GM18508 (cell line): Measurements from ENCODE around the gene CHCHD4.

ENCODE experiments used
- ATAC-seq: cut with Tn5 transposase; IDR thresholded peaks from one replicate; pipeline ENCODE4 v1.9.1; 2021; ENCODE audit warnings: moderate number of reproducible peaks; ENCODE audit not compliant: insufficient read depth, unreplicated experiment

Gene CHCHD4

DNA sequence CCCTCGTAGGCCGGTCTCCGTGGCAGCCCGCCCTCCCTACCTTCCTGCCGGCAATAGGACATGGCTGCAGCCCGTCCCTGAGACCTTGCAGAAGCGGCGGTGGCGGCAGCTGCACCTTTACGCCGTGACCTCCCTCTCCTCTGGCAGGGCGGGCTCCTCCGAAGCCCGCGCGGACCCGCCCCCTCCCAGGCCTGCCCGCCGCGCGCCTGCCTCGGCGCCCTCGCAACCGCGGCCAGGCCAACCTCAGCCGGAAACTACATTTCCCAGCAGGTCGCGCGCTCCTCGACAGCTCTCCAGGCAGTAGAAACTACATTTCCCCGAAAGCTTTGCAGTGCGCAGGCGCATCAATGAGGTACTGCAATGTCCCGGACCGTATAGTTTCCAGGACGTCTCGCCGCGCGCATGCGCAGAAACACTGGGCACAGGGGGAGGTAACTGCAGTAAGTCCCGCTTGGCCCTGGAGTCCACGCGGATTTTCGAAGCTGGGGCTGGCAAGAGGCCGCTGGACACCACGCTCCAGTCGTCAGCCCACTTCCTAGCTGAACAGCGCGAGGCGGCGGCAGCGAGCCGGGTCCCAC, at the start of gene CHCHD4, which contains the start of gene TMEM43:
TSS of gene CHCHD4 (minus strand) at position 256 of the 578 bp plus-strand sequence. CDS start at position 62, 194 bp downstream.
TSS of gene TMEM43 (plus strand) at position 438 of the 578 bp plus-strand sequence. CDS start 142 bp downstream, outside the sequence.
- peak; percentile 85 for ATAC-seq

DNA sequence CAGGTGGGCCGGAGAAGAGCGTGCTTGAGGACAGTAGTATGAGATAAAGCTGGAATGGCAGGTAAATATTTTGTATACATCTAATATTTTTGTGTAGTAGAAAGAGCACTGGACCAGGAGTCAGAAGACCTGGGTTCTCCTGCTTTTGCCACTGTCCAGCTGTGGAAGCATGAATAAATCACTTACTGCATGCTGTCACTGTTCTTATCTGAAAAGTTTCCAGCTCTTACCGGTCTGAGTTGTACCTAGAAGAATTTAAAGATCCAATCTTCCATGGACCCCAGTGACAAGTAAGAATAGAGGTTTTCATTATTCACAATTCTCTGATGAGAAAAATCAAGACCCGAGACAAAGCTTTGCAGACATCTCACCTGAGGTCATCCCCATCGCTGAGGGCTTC, 47.8 kb upstream of the CHCHD4 start:
- no peak for ATAC-seq

DNA sequence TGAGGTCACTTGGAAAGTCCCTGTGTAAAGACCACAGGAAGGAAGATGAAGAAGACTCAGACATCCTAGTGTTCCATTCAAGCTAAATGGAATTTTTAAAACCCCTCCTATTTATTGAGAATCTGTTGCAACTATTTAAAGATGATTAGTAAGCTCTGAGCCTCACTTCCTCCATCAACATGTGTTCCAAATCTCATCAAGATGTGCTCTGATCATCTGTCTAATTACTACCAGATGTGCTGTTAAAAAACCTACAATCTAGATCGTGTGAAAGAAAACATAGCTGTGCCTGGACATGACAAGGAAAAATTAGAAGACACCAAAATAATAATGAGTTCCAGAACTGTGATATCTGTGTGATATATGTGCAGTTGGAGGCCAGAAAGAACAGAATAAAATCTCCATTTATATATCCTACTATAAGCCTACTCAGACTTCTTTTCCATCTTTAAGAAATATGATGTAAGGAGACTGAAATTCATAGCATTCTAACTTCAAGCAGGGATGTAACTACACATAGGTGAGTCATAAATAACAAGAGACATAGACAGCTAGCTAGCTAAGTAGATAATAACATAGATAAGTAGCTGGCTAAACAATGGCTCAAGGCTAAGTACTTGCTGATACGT, 46.0 kb upstream of the CHCHD4 start:
- no peak for ATAC-seq

DNA sequence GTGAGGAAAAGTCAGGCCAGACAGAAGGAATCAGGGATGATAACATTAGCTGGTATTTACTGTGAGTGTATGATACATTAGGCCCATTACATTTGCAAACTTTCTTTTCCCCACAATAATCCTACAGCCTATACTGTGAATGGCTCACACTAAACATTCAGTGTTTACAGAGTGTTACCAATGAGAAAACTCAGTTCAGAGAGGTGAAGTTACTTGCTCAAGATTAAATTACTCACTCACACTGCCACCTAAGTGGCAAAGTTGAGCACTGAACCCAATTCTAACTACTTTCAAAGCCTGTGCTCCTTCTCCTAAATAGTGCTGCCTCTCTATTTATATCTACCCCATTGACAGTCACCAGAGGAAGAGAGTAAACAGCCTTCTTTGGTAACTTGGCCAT, 45.2 kb upstream of the CHCHD4 start:
- no peak for ATAC-seq

DNA sequence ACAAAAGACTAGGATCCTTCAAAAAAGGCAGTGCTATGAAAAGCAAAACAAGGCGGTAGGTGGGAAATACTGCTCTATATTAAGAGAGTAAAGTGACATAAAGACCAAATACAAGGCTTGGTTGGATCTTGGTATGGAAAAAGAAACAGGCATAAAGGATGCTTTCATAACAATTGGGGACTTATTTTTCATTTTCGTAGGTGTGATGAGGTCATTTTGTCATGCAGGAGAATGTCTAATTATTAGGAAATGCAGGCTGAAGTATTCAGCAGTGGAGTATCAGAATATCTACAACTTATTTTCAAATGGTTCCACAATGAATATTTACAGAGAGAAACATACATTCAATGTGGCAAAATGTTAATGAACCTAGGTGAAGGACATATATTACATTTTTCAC, 44.8 kb upstream of the CHCHD4 start:
- ATAC-seq: no peak

DNA sequence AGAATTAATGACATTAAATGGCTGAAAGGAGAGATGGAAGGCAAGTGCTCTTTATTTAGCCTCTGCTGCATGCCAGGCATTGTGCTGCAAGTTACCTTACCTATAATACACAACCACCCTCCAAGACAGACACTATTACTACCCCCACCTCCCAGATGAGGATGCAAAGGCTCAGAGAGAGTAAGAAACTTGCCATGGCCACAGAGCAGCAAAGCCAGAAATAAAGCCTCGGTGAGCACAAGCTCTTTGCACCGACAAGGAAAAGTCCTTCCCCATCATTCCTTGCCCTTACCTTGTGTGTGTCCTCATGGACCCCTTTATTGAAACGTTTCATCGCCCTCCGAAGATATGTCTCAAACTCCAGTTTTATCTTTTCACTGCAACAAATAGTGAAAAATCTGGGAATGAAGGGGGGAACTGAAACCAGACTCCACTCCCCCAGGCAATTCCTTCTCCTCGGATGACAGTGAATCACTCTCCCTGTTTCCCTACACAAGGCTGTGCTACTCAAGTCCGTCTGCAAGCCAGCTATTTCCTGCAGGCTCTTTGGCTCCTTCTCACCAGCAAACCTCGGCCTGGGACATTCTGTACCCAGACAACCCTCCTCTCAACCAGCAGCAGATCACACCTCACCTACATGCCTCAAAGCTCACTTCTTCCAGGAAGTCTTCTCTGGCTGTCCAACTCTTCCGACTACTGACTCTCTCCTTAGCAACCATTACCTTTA, 42.4 kb upstream of the CHCHD4 start:
- no peak for ATAC-seq

DNA sequence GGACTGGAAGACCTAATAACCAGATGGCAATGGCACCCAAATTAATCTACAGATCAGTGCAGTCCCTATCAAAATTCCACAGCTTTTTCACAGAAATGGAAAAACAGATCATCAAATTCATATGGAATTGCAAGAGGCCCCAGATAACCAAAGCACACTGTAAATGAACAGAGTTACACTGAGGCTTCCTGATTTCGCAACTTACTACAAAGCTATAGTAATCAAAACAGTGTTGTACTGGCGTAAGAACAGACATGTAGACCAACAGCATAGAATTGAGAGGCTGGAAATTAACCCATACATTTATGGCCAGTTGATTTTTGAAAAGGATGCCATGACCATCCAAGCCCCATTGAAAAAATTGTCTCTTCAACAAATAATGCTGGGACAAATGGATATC, 37.5 kb upstream of the CHCHD4 start:
- no peak for ATAC-seq

DNA sequence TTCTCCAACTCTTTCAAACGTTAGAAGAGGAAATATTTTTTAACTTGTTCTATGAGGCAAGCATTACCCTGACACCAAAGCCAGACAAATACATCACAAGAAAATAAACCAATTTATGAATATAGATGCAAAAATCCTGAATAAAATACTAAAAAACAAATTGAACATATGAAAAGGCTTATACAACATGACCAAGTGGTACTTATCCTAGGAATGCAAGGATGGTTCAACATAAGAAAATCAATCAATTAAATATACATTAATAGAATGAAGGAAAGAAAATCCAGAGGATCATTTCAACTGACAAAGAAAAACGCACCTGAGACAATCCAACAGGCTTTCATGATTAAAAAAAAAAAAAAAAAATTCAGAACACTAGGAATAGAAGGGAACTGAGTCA, 36.6 kb upstream of the CHCHD4 start:
- no peak for ATAC-seq

DNA sequence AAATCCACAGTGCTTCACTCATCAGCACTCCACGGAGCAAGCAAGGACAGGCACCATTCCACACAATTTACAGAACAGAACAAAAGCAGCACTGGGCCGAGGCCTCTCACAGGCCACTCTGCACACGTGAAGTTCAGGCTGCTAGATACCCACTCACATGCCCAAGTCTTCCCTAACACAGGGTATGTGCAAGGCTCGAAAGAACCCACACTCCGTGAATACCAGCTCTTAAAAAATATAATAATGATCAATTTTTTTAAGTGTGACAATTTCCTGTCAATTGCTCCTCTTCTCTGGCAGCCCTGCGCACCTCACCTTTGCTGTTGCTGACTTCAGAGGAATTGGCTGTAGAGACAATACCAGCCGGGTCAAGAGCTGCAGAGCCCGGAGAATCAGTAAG, 34.8 kb upstream of the CHCHD4 start:
- no peak for ATAC-seq

DNA sequence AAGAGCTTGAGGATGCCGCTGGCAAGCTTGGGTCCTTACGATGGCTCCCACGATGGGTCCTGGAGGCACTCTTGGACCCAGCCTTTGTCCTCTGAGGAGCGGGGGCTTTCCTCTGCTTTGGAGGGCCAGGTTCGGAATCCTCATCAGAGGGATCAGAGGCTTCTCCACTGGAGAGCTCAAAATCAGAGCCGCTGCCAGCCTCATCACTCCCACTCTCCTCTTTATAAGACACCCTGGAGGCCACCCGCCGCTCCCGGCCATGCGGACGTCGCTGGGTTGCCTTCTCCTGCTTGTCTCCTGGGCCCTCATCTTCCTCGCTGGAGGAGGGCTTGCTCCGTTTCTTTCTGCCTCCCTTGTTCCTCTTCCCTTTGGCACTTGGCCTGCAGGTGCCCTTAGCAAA, 33.7 kb upstream of the CHCHD4 start:
- no peak for ATAC-seq

DNA sequence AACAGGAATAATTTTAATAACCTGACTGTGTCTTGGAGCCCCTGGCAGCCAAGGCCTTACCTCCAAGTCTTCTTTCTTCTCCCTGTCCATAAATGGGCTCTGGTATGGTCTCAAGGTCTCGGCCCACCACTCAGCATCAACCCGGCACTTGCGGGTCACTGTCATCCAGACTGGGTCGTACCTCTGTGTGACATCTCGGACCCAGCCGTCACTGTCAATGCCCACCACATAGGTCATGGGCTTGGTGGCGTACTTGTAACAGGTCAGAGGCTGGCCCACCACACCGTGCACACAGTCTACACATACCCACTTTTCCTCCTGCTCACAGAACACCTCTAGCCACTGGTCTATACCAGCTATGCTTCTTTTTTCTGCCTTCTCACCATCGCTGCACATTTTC, 33.3 kb upstream of the CHCHD4 start:
- ATAC-seq: no peak

DNA sequence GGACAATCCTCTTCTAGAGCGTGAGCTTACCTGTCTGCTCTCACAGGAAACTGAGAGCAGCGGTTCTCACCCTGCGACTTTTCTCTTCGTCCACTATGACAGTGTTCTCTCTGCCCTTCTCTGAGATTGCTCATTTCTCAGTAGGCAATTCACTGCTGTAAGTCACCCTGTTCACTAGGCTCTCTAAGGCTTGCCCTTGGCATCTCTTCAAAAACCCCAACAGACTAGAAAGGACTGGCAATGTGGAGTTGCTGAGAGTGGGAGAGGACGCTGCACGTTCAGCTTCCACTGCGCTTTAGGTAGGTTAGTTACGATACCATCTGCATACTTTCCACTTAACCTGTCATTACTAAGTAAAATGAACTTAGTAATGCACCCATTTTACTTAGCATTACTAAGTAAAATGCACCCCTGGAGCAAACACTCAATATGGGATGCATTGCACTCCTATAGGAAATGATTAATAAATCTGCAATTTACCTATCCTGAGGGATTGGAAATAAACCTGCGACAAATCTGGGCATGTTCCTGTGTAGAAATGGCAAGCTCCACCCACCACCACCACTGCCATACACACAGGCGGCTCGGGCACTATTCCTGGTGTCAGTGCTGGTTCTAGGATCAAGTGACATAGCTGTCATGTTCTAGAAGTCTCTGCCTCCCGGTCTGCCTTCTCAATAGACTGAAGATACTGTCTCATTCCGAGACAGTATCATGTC, 32.3 kb upstream of the CHCHD4 start:
- no peak for ATAC-seq

DNA sequence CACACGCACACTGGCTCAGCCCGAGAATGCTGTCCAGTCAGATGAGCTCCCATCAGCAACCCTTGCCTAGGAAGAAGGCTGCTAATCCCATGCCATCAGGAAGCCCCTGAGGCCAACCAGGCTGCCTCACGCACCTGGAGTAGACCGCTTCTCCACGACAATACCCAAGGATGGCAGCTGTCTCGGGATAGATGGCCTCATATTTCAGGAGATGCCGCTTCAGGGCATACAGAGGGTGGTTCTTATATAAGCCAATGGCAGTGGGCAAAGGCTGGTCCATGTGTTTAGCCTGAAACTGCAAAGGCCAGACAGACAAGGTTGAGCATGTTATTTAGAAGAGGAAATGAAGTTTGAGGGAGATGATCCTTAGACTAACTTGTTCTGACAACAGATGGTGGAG, 31.5 kb upstream of the CHCHD4 start:
- ATAC-seq: no peak

DNA sequence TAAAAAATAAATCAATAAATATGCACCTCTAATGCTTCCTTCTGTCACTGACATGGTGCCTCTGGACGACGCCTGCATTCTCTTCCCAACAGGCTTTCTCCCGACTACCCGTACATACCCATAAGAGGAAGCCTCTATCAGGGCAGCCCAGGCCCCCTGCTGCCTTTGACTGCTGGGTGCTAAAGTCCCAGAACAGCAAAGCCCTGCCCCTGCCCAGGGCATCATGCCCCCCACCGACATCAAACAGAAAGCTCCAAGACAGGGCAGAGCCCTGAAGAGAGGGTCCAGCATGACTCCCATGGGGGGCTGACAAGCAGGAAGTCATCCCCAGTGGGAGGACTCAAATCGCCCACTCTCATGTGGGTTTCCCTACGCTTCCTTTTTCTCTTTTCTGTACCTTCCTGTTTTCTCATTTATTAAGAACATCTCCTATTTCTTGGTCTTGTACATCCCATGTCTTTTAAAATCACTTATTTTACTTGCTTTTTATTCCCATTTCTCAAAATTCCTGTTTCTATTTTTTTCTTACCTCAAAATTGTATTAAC, 30.3 kb upstream of the CHCHD4 start:
- no peak for ATAC-seq

DNA sequence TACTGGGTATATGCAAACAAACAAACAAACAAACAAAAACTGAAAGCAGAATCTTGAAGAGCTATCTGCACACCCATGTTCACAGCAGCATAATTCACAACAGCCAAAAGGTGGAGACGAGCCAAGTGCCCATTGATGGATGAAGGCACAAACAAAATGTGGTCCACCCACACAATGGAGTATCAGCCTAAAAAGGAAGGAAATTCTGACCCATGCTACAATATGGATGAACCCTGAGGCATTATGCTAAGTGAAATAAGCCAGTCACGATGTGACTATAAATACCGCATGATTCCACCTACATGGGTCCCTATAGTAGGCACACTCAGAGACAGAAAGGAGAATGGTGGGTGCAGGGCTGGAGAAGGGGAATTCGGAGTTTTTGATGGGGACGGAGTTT, 29.6 kb upstream of the CHCHD4 start:
- no peak for ATAC-seq

DNA sequence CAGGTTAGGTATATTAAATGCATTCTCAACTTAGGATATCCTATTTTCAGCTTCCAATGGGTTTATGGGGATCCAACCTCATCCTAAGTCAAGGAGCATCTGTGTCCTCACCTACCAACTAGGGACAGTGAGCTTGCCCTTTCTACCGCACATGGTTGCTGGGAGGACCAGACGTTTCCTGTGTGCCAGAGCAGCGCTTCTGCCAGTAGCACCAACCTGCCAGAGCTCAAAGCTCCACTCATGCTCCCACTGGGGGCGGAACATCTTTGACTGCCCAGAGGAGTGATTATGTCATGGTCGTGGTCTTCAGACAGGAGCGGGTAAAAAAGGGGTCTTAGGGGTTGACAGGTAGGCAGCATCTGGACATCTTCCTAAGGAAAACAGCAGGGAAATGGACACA, 29.0 kb upstream of the CHCHD4 start:
- ATAC-seq: no peak

DNA sequence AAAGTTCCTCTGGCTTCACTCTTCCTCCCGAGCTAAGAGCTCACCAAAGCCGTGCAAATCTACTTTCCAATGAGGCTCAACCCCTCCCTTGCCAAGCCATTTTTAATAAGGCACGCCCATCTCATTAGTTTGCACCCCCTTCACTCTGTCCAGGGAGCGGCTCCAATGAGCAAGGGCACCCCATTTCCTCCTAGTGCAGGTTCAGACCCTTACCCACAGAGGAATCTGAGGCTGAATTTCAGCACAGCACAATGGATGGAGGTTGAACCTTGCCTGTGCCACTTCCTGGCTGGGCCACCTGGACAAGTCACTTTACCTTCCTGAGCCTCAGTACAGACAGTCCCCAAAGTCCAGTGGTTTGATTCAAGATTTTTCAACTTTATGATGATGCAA, 28.3 kb upstream of the CHCHD4 start:
- no peak for ATAC-seq

DNA sequence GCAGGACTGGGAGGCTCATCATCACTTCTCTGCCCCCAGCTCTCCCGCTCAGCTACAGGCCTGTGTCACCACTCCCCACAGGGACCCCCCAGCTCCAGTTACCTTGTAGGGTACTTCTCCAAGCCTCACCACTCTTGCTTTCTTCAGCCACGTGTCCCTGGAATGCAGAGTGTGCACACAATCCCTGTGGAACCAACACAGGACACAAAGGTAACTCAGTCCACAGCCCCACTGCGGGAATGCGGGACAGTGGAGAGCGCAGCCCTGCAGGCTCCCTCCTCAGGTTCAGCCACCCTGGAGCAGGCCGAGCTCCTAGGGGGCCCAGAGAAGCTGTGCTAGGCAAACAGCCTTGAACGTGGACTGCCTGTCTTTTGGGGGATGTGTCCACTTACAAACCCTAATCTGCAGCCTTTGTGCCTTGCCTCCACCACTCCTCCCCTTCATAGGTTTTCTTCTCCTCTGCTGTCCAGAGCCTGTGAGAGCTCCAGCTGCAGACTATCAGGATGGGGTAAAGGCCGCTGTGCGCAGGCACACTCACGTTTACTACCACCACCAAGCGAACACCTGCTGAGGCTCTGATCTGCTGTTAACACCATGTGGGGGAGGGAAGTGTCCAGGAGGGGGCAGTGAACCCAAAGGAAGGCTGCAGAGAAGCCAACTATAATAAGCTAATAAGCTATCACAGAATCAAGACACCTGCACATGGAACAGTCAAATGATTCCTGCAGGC, 27.7 kb upstream of the CHCHD4 start:
- ATAC-seq: no peak

DNA sequence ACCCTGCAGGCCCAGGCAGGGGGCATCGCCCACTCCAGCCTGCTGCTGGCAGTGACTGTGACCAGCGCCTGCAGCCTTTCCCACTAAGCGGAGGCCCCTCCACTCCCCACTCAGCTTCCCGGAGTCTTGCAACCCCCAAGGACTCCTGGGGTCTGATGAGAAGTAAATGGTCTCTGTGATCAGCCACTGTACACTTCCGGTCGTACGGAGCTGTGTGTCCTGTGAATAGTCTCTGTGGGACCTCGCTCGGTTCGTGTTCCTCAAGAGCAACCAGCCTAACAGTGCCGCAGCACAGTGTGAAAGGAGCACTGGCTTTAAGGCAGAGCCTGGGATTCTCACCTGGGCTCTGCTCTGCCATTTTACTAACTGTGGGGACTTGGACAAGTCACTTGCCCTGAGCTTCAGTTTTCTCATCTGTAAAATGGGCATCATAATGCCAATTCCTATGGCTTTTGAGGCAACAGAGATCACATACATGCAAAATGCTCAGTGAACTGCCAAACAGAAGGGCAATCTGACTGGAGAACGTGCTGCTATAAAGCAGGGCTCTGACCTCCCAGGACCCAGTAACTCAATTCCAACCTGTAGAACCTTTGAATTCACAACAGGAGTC, 26.9 kb upstream of the CHCHD4 start:
- no peak for ATAC-seq
